B cell (primary cell): ENCODE data around the gene SLC37A2. TPM values are rescaled to one million over a fixed set of nuclear protein-coding genes. Genes with fewer than 3 reads are reported as not detected.

ENCODE experiments used
- ATAC-seq: fragments of 200-7000 bp; cut with Tn5 transposase; one replicate; pipeline ENCODE4 v1.10.0; 2021; ENCODE audit warnings: low read depth, mild to moderate bottlenecking, moderate number of reproducible peaks, moderate library complexity
- CTCF ChIA-PET: fragments of 350-600 bp; sonication (Branson Sonifier 250); formaldehyde crosslinking; loops from one replicate; lab custom pipeline; 2021; ENCODE audit warnings: antibody characterized with exemption, inconsistent platforms; lab: Charles Lee
- POLR2A ChIA-PET: fragments of 350-600 bp; sonication (Branson Sonifier 250); formaldehyde crosslinking; loops from one replicate; lab custom pipeline; 2021; ENCODE audit warnings: antibody characterized with exemption; lab: Charles Lee
- DNase-seq: peaks from one replicate; pipeline ENCODE4 v3.0.0; 2013
- H2AFZ ChIP-seq: 2 replicates; pipeline ENCODE4 v1.6.1; 2012; ENCODE audit warnings: mild to moderate bottlenecking, low read depth, low read length; ENCODE audit not compliant: insufficient read depth, poor library complexity, severe bottlenecking
- H3K27ac ChIP-seq, 2 donors: 1 replicate in 1 of 2; 2 replicates in 1 of 2; pipeline ENCODE4 v1.5.1; 2012 to 2013; ENCODE audit warnings: low read length in 2 of 2, mild to moderate bottlenecking in 2 of 2, moderate library complexity in 1 of 2
- H3K27me3 ChIP-seq, 4 experiments: fragments of 200-600 bp in 1 of 4; sonication (generic) in 1 of 4; replicated peaks in 1 of 4; 1 replicate in 2 of 4; 2 replicates in 2 of 4; pipeline versions ENCODE4 v1.6.1 to v1.7.0; 2013 to 2016; ENCODE audit warnings: low read length in 3 of 4, mild to moderate bottlenecking in 2 of 4, mixed read lengths in 1 of 4, moderate library complexity in 1 of 4; ENCODE audit not compliant: insufficient read depth in 4 of 4, control insufficient read depth in 3 of 4; ENCODE audit errors: control extremely low read depth in 1 of 4
- H3K36me3 ChIP-seq, 2 experiments: replicated peaks in 1 of 2; 1 replicate in 1 of 2; 2 replicates in 1 of 2; pipeline versions ENCODE4 v1.6.1 to v1.7.1; 2013; ENCODE audit warnings: low read length in 1 of 2; ENCODE audit not compliant: insufficient read depth in 2 of 2, control insufficient read depth in 1 of 2; ENCODE audit errors: control extremely low read depth in 1 of 2, extremely low read depth in 1 of 2
- H3K4me1 ChIP-seq, 2 donors: fragments of 200-600 bp in 1 of 2; sonication (generic) in 1 of 2; 1 replicate in 1 of 2; 2 replicates in 1 of 2; pipeline versions ENCODE4 v1.5.1 to v1.6.1; 2013 to 2017; ENCODE audit warnings: low read length in 2 of 2; ENCODE audit not compliant: control insufficient read depth in 2 of 2, insufficient read depth in 2 of 2
- H3K4me2 ChIP-seq: replicated peaks from 2 replicates; pipeline ENCODE3; 2012; ENCODE audit warnings: mild to moderate bottlenecking, low read depth, low read length; ENCODE audit not compliant: poor library complexity, severe bottlenecking
- H3K4me3 ChIP-seq, 5 experiments: fragments of 200-600 bp in 1 of 5; sonication (generic) in 1 of 5; 1 replicate in 3 of 5; 2 replicates in 2 of 5; pipeline versions ENCODE4 v1.5.1 to v1.7.0; 2011 to 2016; ENCODE audit warnings: low read length in 4 of 5, mild to moderate bottlenecking in 4 of 5, low read depth in 2 of 5, control low read depth in 1 of 5, moderate library complexity in 1 of 5; ENCODE audit not compliant: insufficient read depth in 1 of 5; ENCODE audit errors: control extremely low read depth in 1 of 5, extremely low read depth in 1 of 5
- H3K79me2 ChIP-seq: fragments of 200-600 bp; sonication (generic); one replicate; pipeline ENCODE4 v1.6.0; 2016; ENCODE audit warnings: low read length; ENCODE audit not compliant: control insufficient read depth, insufficient read depth
- H3K9ac ChIP-seq: fragments of 200-600 bp; sonication (generic); 2 replicates; pipeline ENCODE4 v1.6.1; 2017; ENCODE audit warnings: mild to moderate bottlenecking, low read length, moderate library complexity
- H3K9me3 ChIP-seq, 3 donors: one replicate each; pipeline versions ENCODE4 v1.6.1 to v1.7.1; 2013; ENCODE audit warnings: low read length in 2 of 3; ENCODE audit not compliant: control insufficient read depth in 2 of 3, insufficient read depth in 1 of 3; ENCODE audit errors: control extremely low read depth in 1 of 3
- H4K20me1 ChIP-seq: 2 replicates; pipeline ENCODE4 v1.6.0; 2012; ENCODE audit warnings: mild to moderate bottlenecking, low read length; ENCODE audit not compliant: insufficient read depth, control insufficient read depth, poor library complexity, severe bottlenecking
- H3K27ac Mint-ChIP-seq: one replicate; pipeline ENCODE4 v1.8.0; 2021; ENCODE audit warnings: mixed read lengths
- H3K27me3 Mint-ChIP-seq: one replicate; pipeline ENCODE4 v1.8.0; 2021; ENCODE audit warnings: mixed read lengths
- H3K4me1 Mint-ChIP-seq: one replicate; pipeline ENCODE4 v1.8.0; 2021; ENCODE audit warnings: mixed read lengths
- H3K4me3 Mint-ChIP-seq: one replicate; pipeline ENCODE4 v1.8.0; 2021; ENCODE audit warnings: mixed read lengths
- H3K9me3 Mint-ChIP-seq: one replicate; pipeline ENCODE4 v1.8.0; 2022; ENCODE audit warnings: mixed read lengths; ENCODE audit not compliant: insufficient read depth
- CTCF ChIP-seq: fragments of 200-600 bp; IDR thresholded peaks from one replicate; pipeline ENCODE4 v1.8.0; 2022; ENCODE audit warnings: antibody characterized with exemption, mild to moderate bottlenecking
- EZH2 ChIP-seq: IDR thresholded peaks from 2 replicates; pipeline ENCODE4 v1.6.1; 2012; ENCODE audit warnings: borderline replicate concordance, low read depth, mild to moderate bottlenecking, moderate library complexity, low read length; ENCODE audit not compliant: insufficient read depth, poor library complexity, severe bottlenecking
- WGBS: methylation state at CpG from one replicate; pipeline ENCODE4 v1.1.5; 2013; ENCODE audit warnings: missing lambda C conversion rate; ENCODE audit not compliant: insufficient coverage; 5-methylcytosine and 5-hydroxymethylcytosine counted together
- intact Hi-C: fragments of 100-400 bp; cut with micrococcal nuclease; formaldehyde crosslinking; loops from one replicate; pipeline ENCODE4 v1.10.0; 2022
- polyA plus RNA-seq: library from polyadenylated mRNA; depleted of rRNA; stranded (reverse); fragments of >200 nt; gene quantifications from 2 replicates; pipeline ENCODE4 v1.2.3, GENCODE V29; 2012
- total RNA-seq, 2 donors: library from RNA; stranded (reverse); fragments of 120-200 nt in 1 of 2; gene quantifications; 1 replicate in 1 of 2; 2 replicates in 1 of 2; pipeline versions ENCODE4 v1.2.3 to v1.2.4, GENCODE V29; 2013 to 2022

SLC37A2 gene
- total and polyA plus RNA-seq, 2 donors (not counting 1 experiment from before 2014, with no cell fraction given) = 7.6 to 27.0 TPM

GRCh38 chr11:125068368-125068767 is 5.3 kb downstream of the SLC37A2 start:
- WGBS = 78% methylated on average over 1 of the region's 4 CpGs
- H3K4me3 Mint-ChIP-seq = no peak overlapping the region
- Histone ChIP-seq H3K9ac (no peak overlapping the region), H2AFZ (no peak overlapping the region), H3K79me2 (no peaks in the 10 kb centered on the region), H3K4me1 (peaks cover 43 to 51% of the 10 kb centered on the region in 2 donors), H3K36me3 (no peaks in the 10 kb centered on the region), H3K9me3 (peaks cover 0 to 14% (median 0%) of the 10 kb centered on the region in 3 donors), H4K20me1 (no peaks in the 10 kb centered on the region), H3K4me3 (no peak overlapping the region), H3K27ac (peak overlapping the region in 1 of 2 donors; percentile 16), H3K4me2 (no peak overlapping the region), H3K27me3 (peaks cover 0 to 13% (median 4%) of the 10 kb centered on the region in 4 experiments)
- H3K27me3 Mint-ChIP-seq = no peaks in the 10 kb centered on the region
- TF ChIP-seq CTCF (no peak), EZH2 (no peak)
- ChIA-PET POLR2A (no interaction called here), CTCF (interaction anchor here (1.1 kb wide), 1 partner anchor 60 kb away, joined by 3 read pairs; no protein-coding TSS in a partner anchor)
- no peak for ATAC-seq
- no peaks in the 10 kb centered on the region for H3K9me3 Mint-ChIP-seq
- no peak for DNase-seq
- H3K4me1 Mint-ChIP-seq = peaks cover 55% of the 10 kb centered on the region
- peak overlapping the region; percentile 5 for H3K27ac Mint-ChIP-seq
- intact Hi-C loops = no loop called here

- Histone ChIP-seq H3K79me2 (no peaks in the 10 kb centered on the region), H3K4me3 (no peak overlapping the region), H3K9ac (no peak overlapping the region), H2AFZ (no peak overlapping the region), H4K20me1 (no peaks in the 10 kb centered on the region), H3K4me2 (no peak overlapping the region), H3K36me3 (no peaks in the 10 kb centered on the region), H3K9me3 (peaks cover 0 to 15% (median 0%) of the 10 kb centered on the region in 3 donors), H3K27ac (peak overlapping the region in 1 of 2 donors; percentile 16), H3K27me3 (peaks cover 0 to 6% (median 2%) of the 10 kb centered on the region in 4 experiments), H3K4me1 (peaks cover 43 to 51% of the 10 kb centered on the region in 2 donors)
- ATAC-seq = no peak
- no CpG with 5 or more reads among the region's 4 CpGs for WGBS
- POLR2A ChIA-PET = no interaction called here
- Mint-ChIP-seq H3K27me3 (no peaks in the 10 kb centered on the region), H3K27ac (peak overlapping the region; percentile 89), H3K9me3 (no peaks in the 10 kb centered on the region), H3K4me1 (peaks cover 61% of the 10 kb centered on the region), H3K4me3 (no peak overlapping the region)
- intact Hi-C loops = no loop called here
- TF ChIP-seq EZH2 (no peak), CTCF (no peak)
- DNase-seq = no peak
- CTCF ChIA-PET = interaction anchor here (1.1 kb wide), 2 partner anchors 8 to 61 kb away, joined by 3 to 4 read pairs; no protein-coding TSS in a partner anchor
Measured at GRCh38 chr11:125069008-125069407, 5.9 kb downstream of the SLC37A2 start.
